Kidney (tissue), 14 donors: ENCODE data around the gene GNB3. TPM values are rescaled to one million over a fixed set of nuclear protein-coding genes. Genes with fewer than 3 reads are reported as not detected.

ENCODE experiments used
- DNase-seq, 5 donors: peaks; one replicate each; pipeline ENCODE4 v3.0.0-alpha.2; 2013 to 2020
- FAIRE-seq: peaks from 2 replicates; lab custom pipeline; 2012; peaks lifted over from hg19 to GRCh38; lab: Jason Lieb, UNC
- H3K27ac ChIP-seq, 2 donors: one replicate each; pipeline ENCODE4 v1.7.0; 2013; ENCODE audit warnings: low read depth in 2 of 2, low read length in 2 of 2, inconsistent platforms in 1 of 2
- H3K27me3 ChIP-seq: one replicate; pipeline ENCODE4 v1.7.1; 2013; ENCODE audit warnings: low read length, inconsistent platforms; ENCODE audit not compliant: control insufficient read depth, insufficient read depth
- H3K36me3 ChIP-seq, 3 donors: one replicate each; pipeline versions ENCODE4 v1.7.0 to v1.7.1; 2013; ENCODE audit warnings: low read length in 3 of 3, control low read depth in 1 of 3, inconsistent platforms in 1 of 3; ENCODE audit not compliant: insufficient read depth in 3 of 3, control insufficient read depth in 2 of 3
- H3K4me1 ChIP-seq, 3 donors: one replicate each; pipeline versions ENCODE4 v1.7.0 to v1.7.1; 2013; ENCODE audit warnings: low read length in 3 of 3, inconsistent platforms in 1 of 3, low read depth in 1 of 3; ENCODE audit not compliant: control insufficient read depth in 2 of 3, insufficient read depth in 2 of 3
- H3K4me3 ChIP-seq, 3 donors: one replicate each; pipeline versions ENCODE4 v1.7.0 to v1.8.1; 2013; ENCODE audit warnings: low read length in 3 of 3, control low read depth in 1 of 3, inconsistent platforms in 1 of 3
- H3K9ac ChIP-seq, 3 donors: one replicate each; pipeline versions ENCODE4 v1.7.0 to v1.7.1; 2013; ENCODE audit warnings: low read length in 3 of 3, control low read depth in 1 of 3, inconsistent platforms in 1 of 3
- H3K9me3 ChIP-seq, 3 donors: one replicate each; pipeline versions ENCODE4 v1.7.0 to v1.7.1; 2013; ENCODE audit warnings: low read length in 3 of 3, control low read depth in 1 of 3, inconsistent platforms in 1 of 3; ENCODE audit not compliant: control insufficient read depth in 2 of 3, insufficient read depth in 1 of 3
- CTCF ChIP-seq: IDR thresholded peaks from 3 replicates; pipeline ENCODE4 v1.5.1; 2012; ENCODE audit warnings: mild to moderate bottlenecking, moderate library complexity, borderline replicate concordance; ENCODE audit not compliant: insufficient read depth; ENCODE audit errors: extremely low read depth
- intact Hi-C: fragments of 100-400 bp; cut with DNase I; formaldehyde crosslinking; loops from one replicate; pipeline ENCODE4 v1.11.1; 2022
- polyA plus RNA-seq: library from polyadenylated mRNA; stranded (reverse); fragments of 350-450 nt; fragmentation: Illumina TruSeq; extraction: RNeasy Lipid Tissue Mini Kit (QIAGEN cat#74804); gene quantifications from one replicate; pipeline ENCODE4 v1.2.3, GENCODE V29; 2014; ENCODE audit warnings: low read depth, low replicate concordance; ENCODE audit not compliant: insufficient read depth
- total RNA-seq: library from RNA; stranded (reverse); fragmentation: NEBNext Ultra II Directional; extraction: Animal tissue kit (Norgen Biotek cat#: 25700); gene quantifications from one replicate; pipeline ENCODE4 v1.2.1, GENCODE V29; 2021
- donor health status: control.
- donor health status: control.
- donor health status: control.
- donor health status: control.
- donor health status: control.
- donor health status: DM: yes; HTN: yes; CAD: no.
- donor health status: Normal renal cell carcinoma (clear cell type).

The GNB3 gene
- total and polyA plus RNA-seq, 2 donors from 2014 or later: 1.4 to 2.6 TPM

- Histone ChIP-seq H3K4me1 (peaks cover 0 to 29% (median 3%) of the 10 kb centered on the region in 3 donors), H3K27ac (no peak overlapping the region), H3K9me3 (no peaks in the 10 kb centered on the region), H3K4me3 (no peak overlapping the region), H3K36me3 (no peaks in the 10 kb centered on the region), H3K27me3 (no peaks in the 10 kb centered on the region), H3K9ac (no peak overlapping the region)
- intact Hi-C loops: loop anchor here (10.0 kb wide), 1 partner anchor 70 kb away; the partner anchor contains the start of gene MLF2
- FAIRE-seq (no peak), DNase-seq (no peak)
- no peak for TF ChIP-seq CTCF
Observed at GRCh38 chr12:6824901-6825381, 15.8 kb upstream of the GNB3 start.

- H3K9me3 ChIP-seq: no peaks in the 10 kb centered on the region
- peaks cover 0 to 29% (median 3%) of the 10 kb centered on the region in 3 donors for H3K4me1 ChIP-seq
- H3K27me3 ChIP-seq: no peaks in the 10 kb centered on the region
- no peak for FAIRE-seq
- no peaks in the 10 kb centered on the region for H3K36me3 ChIP-seq
- H3K4me3 ChIP-seq: no peak overlapping the region
- peak; percentile 88 for TF ChIP-seq CTCF
- H3K27ac ChIP-seq: no peak overlapping the region
- intact Hi-C loops: loop anchor here (10.0 kb wide), 1 partner anchor 71 kb away; the partner anchor contains the start of gene MLF2
- DNase-seq: peak; percentile 91 to 94 (median 93)
- H3K9ac ChIP-seq: no peak overlapping the region
Observed at GRCh38 chr12:6825398-6826124, 15.2 kb upstream of the GNB3 start.

GRCh38 chr12:6826125-6826733, 14.5 kb upstream of the GNB3 start:
- TF ChIP-seq CTCF: no peak
- Histone ChIP-seq H3K4me3 (no peak overlapping the region), H3K9ac (no peak overlapping the region), H3K27me3 (no peaks in the 10 kb centered on the region), H3K36me3 (no peaks in the 10 kb centered on the region), H3K27ac (no peak overlapping the region), H3K4me1 (peaks cover 0 to 26% (median 0%) of the 10 kb centered on the region in 3 donors), H3K9me3 (no peaks in the 10 kb centered on the region)
- intact Hi-C loops: loop anchor here (10.0 kb wide), 1 partner anchor 71 kb away; the partner anchor contains the start of gene MLF2
- no peak for FAIRE-seq
- peak in 1 of 5 donors; percentile 60 for DNase-seq
